Fibroblast of lung (primary cell): Measurements from ENCODE around the gene ELMO1.

Experiments used
- EZH2 ChIP-seq: IDR thresholded peaks from 2 replicates; pipeline ENCODE4 v1.5.1; 2012; ENCODE audit warnings: low read length, control low read depth, mild to moderate bottlenecking; ENCODE audit errors: missing control alignments
- TF ChIP-seq, protein P1 (sequence below), 2 donors: IDR thresholded peaks in 1 of 2; conservative IDR thresholded peaks in 1 of 2; 1 replicate in 1 of 2; 2 replicates in 1 of 2; pipeline ENCODE4 v1.5.1; 2011 to 2012; ENCODE audit warnings: low read length in 2 of 2, control low read depth in 1 of 2, inconsistent platforms in 1 of 2, low read depth in 1 of 2, mild to moderate bottlenecking in 1 of 2

DNA sequence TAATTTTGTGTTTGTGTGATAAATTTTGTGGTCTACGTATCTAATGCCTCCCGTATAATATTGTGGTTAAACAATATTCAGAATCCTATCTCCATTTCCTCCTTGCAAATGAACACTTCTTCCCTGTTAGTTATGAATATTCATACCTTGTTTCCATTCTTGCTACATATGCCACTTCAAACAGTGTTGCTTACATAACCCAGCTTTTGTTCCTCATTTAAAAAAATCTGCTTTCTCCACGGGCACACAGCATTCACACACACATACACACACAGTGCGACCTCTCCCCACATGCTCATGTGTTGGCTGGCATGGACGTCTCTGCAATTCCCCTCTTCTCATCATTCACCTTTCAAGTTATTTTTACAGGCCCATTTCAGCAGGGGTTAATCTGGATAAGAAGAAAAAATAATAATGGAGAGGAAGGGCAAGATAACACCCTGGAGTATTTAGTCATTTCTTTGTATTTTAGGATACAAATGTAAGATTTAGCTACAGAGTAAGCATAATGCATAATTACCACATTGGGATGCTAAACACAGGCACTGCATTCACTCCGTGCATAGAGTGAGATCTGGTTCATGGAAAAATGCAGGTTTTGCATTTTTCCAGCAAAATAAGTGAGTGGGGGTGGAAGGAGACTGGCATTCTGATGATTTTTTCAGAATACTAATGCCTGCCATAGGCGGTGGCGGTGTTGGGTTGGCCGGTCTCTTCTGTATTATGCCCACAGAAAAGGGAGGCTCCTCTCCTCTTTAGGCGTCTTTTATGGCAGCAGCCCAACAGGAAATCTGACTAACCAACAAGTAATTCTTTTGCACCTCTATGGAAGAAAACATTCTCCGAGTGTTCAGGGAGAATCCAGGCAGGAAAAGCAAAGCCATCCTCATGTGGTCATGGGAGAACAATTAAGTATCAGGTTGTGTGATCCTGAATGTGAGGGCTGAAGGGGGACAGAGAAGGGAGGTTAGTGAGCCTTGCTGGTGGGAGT, 31.7 kb upstream of the ELMO1 start:
- TF ChIP-seq, protein P1, sequence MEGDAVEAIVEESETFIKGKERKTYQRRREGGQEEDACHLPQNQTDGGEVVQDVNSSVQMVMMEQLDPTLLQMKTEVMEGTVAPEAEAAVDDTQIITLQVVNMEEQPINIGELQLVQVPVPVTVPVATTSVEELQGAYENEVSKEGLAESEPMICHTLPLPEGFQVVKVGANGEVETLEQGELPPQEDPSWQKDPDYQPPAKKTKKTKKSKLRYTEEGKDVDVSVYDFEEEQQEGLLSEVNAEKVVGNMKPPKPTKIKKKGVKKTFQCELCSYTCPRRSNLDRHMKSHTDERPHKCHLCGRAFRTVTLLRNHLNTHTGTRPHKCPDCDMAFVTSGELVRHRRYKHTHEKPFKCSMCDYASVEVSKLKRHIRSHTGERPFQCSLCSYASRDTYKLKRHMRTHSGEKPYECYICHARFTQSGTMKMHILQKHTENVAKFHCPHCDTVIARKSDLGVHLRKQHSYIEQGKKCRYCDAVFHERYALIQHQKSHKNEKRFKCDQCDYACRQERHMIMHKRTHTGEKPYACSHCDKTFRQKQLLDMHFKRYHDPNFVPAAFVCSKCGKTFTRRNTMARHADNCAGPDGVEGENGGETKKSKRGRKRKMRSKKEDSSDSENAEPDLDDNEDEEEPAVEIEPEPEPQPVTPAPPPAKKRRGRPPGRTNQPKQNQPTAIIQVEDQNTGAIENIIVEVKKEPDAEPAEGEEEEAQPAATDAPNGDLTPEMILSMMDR (conservative IDR thresholded peaks at IDR 0.05 in 1 of 2, IDR thresholded peaks at IDR 0.05 in 1 of 2; ENCODE audit: low read depth in 1 of 2, low read length in 2 of 2) = no peak
- no peak for TF ChIP-seq EZH2
